EH (cell line): ENCODE results near the gene SGK2.

Experiments
- DNase-seq: peaks from one replicate; pipeline ENCODE4 v3.0.0-alpha.2; 2015; ENCODE audit warnings: low read depth

The SGK2 gene

GRCh38 chr20:43536041-43536816 lies 22.6 kb upstream of the SGK2 start:
- no peak for DNase-seq

GRCh38 chr20:43536817-43537440 lies 21.9 kb upstream of the SGK2 start:
- DNase-seq, result peak; percentile 33

GRCh38 chr20:43537921-43538877 lies 20.6 kb upstream of the SGK2 start:
- peak; percentile 70 for DNase-seq

GRCh38 chr20:43538878-43539700 lies 19.7 kb upstream of the SGK2 start:
- no peak for DNase-seq

- DNase-seq, result no peak
Observed at GRCh38 chr20:43539975-43540672, 18.7 kb upstream of the SGK2 start.

GRCh38 chr20:43540673-43541060 lies 18.2 kb upstream of the SGK2 start:
- DNase-seq, result no peak

GRCh38 chr20:43541214-43541613 lies 17.6 kb upstream of the SGK2 start:
- DNase-seq, result peak; percentile 78

GRCh38 chr20:43542161-43542560 lies 16.7 kb upstream of the SGK2 start:
- no peak for DNase-seq

GRCh38 chr20:43542674-43543073 lies 16.2 kb upstream of the SGK2 start:
- no peak for DNase-seq

- no peak for DNase-seq
Observed at GRCh38 chr20:43543138-43543537, 15.7 kb upstream of the SGK2 start.

GRCh38 chr20:43544501-43544900 lies 14.3 kb upstream of the SGK2 start:
- DNase-seq, result no peak

- DNase-seq, result no peak
Observed at GRCh38 chr20:43545837-43546578, 12.8 kb upstream of the SGK2 start.

GRCh38 chr20:43548273-43548880 lies 10.4 kb upstream of the SGK2 start:
- DNase-seq, result no peak

GRCh38 chr20:43549416-43550065 lies 9.3 kb upstream of the SGK2 start:
- DNase-seq, result no peak

GRCh38 chr20:43550456-43550855 lies 8.4 kb upstream of the SGK2 start:
- no peak for DNase-seq

GRCh38 chr20:43554369-43554768 lies 4.5 kb upstream of the SGK2 start:
- DNase-seq, result no peak

- DNase-seq, result no peak
Observed at GRCh38 chr20:43559147-43559987, 540 bp downstream of the SGK2 start.

- DNase-seq, result no peak
Observed at GRCh38 chr20:43560974-43561373, 2.1 kb downstream of the SGK2 start.
